MM.1S (cell line): Measurements from ENCODE around the gene HIPK3.

Experiments used
- DNase-seq: peaks from one replicate; pipeline ENCODE4 v3.0.0-alpha.2; 2015
- H2AFZ ChIP-seq: fragments of 300-600 bp; sonication (generic); 2 replicates; pipeline ENCODE4 v1.6.0; 2016; ENCODE audit warnings: antibody characterized with exemption, low read length
- H3F3A ChIP-seq: fragments of 300-600 bp; sonication (generic); 2 replicates; pipeline ENCODE4 v1.6.1; 2016; ENCODE audit warnings: mild to moderate bottlenecking, antibody characterized with exemption, low read length, moderate library complexity, mixed read lengths; ENCODE audit not compliant: insufficient read depth
- H3K27ac ChIP-seq: fragments of 300-600 bp; sonication (generic); 2 replicates; pipeline ENCODE4 v1.5.1; 2016; ENCODE audit warnings: mild to moderate bottlenecking, low read length
- H3K27me3 ChIP-seq: fragments of 300-600 bp; sonication (generic); replicated peaks from 2 replicates; pipeline ENCODE4 v1.6.0; 2016; ENCODE audit warnings: low read length; ENCODE audit not compliant: insufficient read depth
- H3K36me3 ChIP-seq: fragments of 300-600 bp; sonication (generic); replicated peaks from 2 replicates; pipeline ENCODE4 v1.6.1; 2016; ENCODE audit warnings: mild to moderate bottlenecking, low read length, mixed read lengths; ENCODE audit not compliant: insufficient read depth
- H3K4me1 ChIP-seq: fragments of 300-600 bp; sonication (generic); 2 replicates; pipeline ENCODE4 v1.6.1; 2016; ENCODE audit warnings: low read length, mixed read lengths
- H3K4me2 ChIP-seq: fragments of 300-600 bp; sonication (generic); 2 replicates; pipeline ENCODE4 v1.6.0; 2016; ENCODE audit warnings: low read depth, low read length
- H3K4me3 ChIP-seq: fragments of 300-600 bp; sonication (generic); 2 replicates; pipeline ENCODE4 v1.5.1; 2016; ENCODE audit warnings: low read length, mixed read lengths
- H3K79me2 ChIP-seq: fragments of 300-600 bp; sonication (generic); 2 replicates; pipeline ENCODE4 v1.6.1; 2016; ENCODE audit warnings: mixed run types, low read length, mixed read lengths
- H3K9ac ChIP-seq: fragments of 300-600 bp; sonication (generic); 2 replicates; pipeline ENCODE4 v1.6.1; 2016; ENCODE audit warnings: low read length, mixed read lengths
- H3K9me2 ChIP-seq: fragments of 300-600 bp; sonication (generic); replicated peaks from 2 replicates; pipeline ENCODE4 v1.6.1; 2016; ENCODE audit warnings: mild to moderate bottlenecking, low read length, mixed read lengths; ENCODE audit not compliant: insufficient read depth
- H3K9me3 ChIP-seq: fragments of 300-600 bp; sonication (generic); replicated peaks from 2 replicates; pipeline ENCODE4 v1.6.1; 2016; ENCODE audit warnings: mild to moderate bottlenecking, low read length, mixed read lengths; ENCODE audit not compliant: insufficient read depth
- H4K20me1 ChIP-seq: fragments of 300-600 bp; sonication (generic); 2 replicates; pipeline ENCODE4 v1.6.1; 2016; ENCODE audit warnings: mild to moderate bottlenecking, low read length, moderate library complexity, mixed read lengths; ENCODE audit not compliant: insufficient read depth
- EZH2 ChIP-seq: fragments of 300-600 bp; sonication (generic); optimal IDR thresholded peaks from 2 replicates; pipeline ENCODE3; 2017; ENCODE audit warnings: low read depth, mild to moderate bottlenecking, antibody characterized with exemption, low read length, mixed read lengths
- EZH2phosphoT487 ChIP-seq: fragments of 300-600 bp; sonication (generic); IDR thresholded peaks from 2 replicates; pipeline ENCODE4 v1.6.1; 2018; ENCODE audit warnings: antibody characterized with exemption, low read length
- TF ChIP-seq, protein P1 (sequence below): fragments of 300-600 bp; sonication (generic); IDR thresholded peaks from 2 replicates; pipeline ENCODE4 v1.5.1; 2016; ENCODE audit warnings: antibody characterized with exemption, low read length, mixed read lengths

Gene HIPK3

DNA sequence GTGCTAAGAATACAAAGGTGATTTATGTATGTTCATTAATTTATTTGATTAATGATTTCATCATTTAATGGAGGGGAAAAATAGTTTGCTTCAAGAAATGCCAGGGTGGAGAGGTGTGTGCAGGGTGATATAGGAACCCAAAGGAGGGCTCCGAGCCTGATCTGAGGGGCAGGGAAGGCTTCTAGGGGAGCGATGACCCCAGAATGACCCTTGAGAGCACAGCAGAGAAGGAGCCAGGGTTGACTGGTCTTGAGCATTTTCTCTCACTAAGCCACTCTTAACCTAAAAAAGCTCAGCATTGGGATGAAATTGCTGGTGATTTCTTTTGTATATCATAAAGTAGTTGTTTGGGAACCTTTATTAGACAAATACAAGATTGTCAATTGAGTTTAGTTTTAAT, 35.1 kb downstream of the HIPK3 start:
- no peaks in the 10 kb centered on the region for H4K20me1 ChIP-seq

DNA sequence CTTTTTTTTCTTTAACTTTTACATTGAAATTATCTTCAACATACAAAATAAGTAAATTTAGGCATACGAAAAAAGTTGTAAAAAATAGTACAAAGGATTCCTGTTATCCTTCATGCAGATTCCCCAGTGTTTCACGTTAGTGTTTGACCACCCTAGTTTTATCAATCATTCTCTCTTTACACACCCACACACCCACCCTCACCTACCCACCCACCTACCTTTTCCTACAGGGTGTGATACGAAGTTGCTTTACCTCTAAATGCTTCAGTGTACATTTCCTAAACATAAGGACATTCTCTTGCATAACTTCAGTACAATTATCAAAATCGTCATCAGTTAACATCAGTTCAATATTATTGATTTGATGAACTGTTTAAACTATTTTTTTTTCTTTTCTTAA, 37.0 kb downstream of the HIPK3 start:
- no peak overlapping the region for H3K9ac ChIP-seq
- no peaks in the 10 kb centered on the region for H3F3A ChIP-seq
- H3K4me3 ChIP-seq = no peak overlapping the region
- no peaks in the 10 kb centered on the region for H3K9me3 ChIP-seq
- H3K79me2 ChIP-seq = peaks cover 58% of the 10 kb centered on the region
- H3K36me3 ChIP-seq = no peaks in the 10 kb centered on the region
- peaks cover 20% of the 10 kb centered on the region for H3K4me1 ChIP-seq
- DNase-seq = no peak
- TF ChIP-seq EZH2phosphoT487 (no peak), EZH2 (no peak)
- TF ChIP-seq, protein P1, sequence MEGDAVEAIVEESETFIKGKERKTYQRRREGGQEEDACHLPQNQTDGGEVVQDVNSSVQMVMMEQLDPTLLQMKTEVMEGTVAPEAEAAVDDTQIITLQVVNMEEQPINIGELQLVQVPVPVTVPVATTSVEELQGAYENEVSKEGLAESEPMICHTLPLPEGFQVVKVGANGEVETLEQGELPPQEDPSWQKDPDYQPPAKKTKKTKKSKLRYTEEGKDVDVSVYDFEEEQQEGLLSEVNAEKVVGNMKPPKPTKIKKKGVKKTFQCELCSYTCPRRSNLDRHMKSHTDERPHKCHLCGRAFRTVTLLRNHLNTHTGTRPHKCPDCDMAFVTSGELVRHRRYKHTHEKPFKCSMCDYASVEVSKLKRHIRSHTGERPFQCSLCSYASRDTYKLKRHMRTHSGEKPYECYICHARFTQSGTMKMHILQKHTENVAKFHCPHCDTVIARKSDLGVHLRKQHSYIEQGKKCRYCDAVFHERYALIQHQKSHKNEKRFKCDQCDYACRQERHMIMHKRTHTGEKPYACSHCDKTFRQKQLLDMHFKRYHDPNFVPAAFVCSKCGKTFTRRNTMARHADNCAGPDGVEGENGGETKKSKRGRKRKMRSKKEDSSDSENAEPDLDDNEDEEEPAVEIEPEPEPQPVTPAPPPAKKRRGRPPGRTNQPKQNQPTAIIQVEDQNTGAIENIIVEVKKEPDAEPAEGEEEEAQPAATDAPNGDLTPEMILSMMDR = no peak
- no peak overlapping the region for H3K27ac ChIP-seq
- no peaks in the 10 kb centered on the region for H3K9me2 ChIP-seq
- no peak overlapping the region for H3K4me2 ChIP-seq
- H3K27me3 ChIP-seq = no peaks in the 10 kb centered on the region
- no peak overlapping the region for H2AFZ ChIP-seq
- H4K20me1 ChIP-seq = no peaks in the 10 kb centered on the region

More for the DNA sequence above, 35.1 kb downstream of the HIPK3 start:
- Histone ChIP-seq H3K9me2 (no peaks in the 10 kb centered on the region), H3K4me2 (peak overlapping the region; percentile 60; the same call in 1 of the 2 replicates), H2AFZ (no peak overlapping the region), H3K4me3 (no peak overlapping the region), H3K9me3 (no peaks in the 10 kb centered on the region), H3K4me1 (peaks cover 20% of the 10 kb centered on the region), H3F3A (no peaks in the 10 kb centered on the region), H3K27ac (peak overlapping the region; percentile 58; the same call in 1 of the 2 replicates), H3K27me3 (no peaks in the 10 kb centered on the region), H3K36me3 (no peaks in the 10 kb centered on the region), H3K9ac (no peak overlapping the region), H3K79me2 (peaks cover 50% of the 10 kb centered on the region)
- TF ChIP-seq, protein P1 = no peak
- TF ChIP-seq EZH2 (no peak), EZH2phosphoT487 (no peak)
- no peak for DNase-seq

DNA sequence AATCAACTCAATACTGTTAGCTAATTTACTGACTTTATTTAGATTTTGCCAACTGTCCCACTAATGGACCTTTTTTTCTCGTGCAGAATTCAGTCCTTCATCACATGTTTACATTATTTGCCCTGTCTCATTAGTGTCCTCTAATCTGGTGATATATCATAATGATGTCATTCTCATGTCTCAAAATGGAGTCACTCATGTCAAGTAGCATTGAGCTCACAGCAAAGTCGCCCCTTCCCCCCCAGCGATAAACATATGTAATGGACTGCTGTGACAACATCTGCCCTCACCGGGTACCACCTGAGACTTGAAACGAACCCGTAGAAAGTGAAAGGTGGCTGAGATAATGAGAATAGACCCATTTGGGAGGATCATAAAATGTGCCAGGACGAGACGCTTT, 37.6 kb downstream of the HIPK3 start:
- H4K20me1 ChIP-seq = no peaks in the 10 kb centered on the region
- H3K4me3 ChIP-seq = no peak overlapping the region
- H3K36me3 ChIP-seq = no peaks in the 10 kb centered on the region
- peaks cover 58% of the 10 kb centered on the region for H3K79me2 ChIP-seq
- no peak overlapping the region for H3K27ac ChIP-seq
- no peak overlapping the region for H3K4me2 ChIP-seq
- H3K9me3 ChIP-seq = no peaks in the 10 kb centered on the region
- H3F3A ChIP-seq = no peaks in the 10 kb centered on the region
- no peak for TF ChIP-seq EZH2
- TF ChIP-seq EZH2phosphoT487 = no peak
- TF ChIP-seq, protein P1 = no peak
- DNase-seq = no peak
- no peaks in the 10 kb centered on the region for H3K9me2 ChIP-seq
- H3K9ac ChIP-seq = no peak overlapping the region
- H3K4me1 ChIP-seq = peaks cover 20% of the 10 kb centered on the region
- no peak overlapping the region for H2AFZ ChIP-seq
- H3K27me3 ChIP-seq = no peaks in the 10 kb centered on the region
